Spleen (tissue), 11 donors: ENCODE measurements around the gene TRPC4AP. TPM values are rescaled to one million over a fixed set of nuclear protein-coding genes. Genes with fewer than 3 reads are reported as not detected.

Experiments
- DNase-seq: peaks from one replicate; pipeline ENCODE4 v3.0.0-alpha.2; 2020
- H3K27ac ChIP-seq, 8 donors: fragments of 200-600 bp; sonication (generic) in 7 of 8; 1 replicate in 4 of 8; 2 replicates in 4 of 8; pipeline versions ENCODE4 v1.5.0 to v1.8.0; 2016 to 2021; ENCODE audit warnings: inconsistent platforms in 4 of 8, mild to moderate bottlenecking in 4 of 8, moderate library complexity in 1 of 8
- H3K27me3 ChIP-seq, 7 donors: fragments of 200-600 bp; sonication (generic) in 6 of 7; replicated peaks in 1 of 7; 1 replicate in 4 of 7; 2 replicates in 3 of 7; pipeline versions ENCODE4 v1.5.0 to v1.8.0; 2016 to 2021; ENCODE audit warnings: inconsistent platforms in 3 of 7, mild to moderate bottlenecking in 1 of 7
- H3K36me3 ChIP-seq, 6 donors: fragments of 200-600 bp; sonication (generic) in 5 of 6; 1 replicate in 4 of 6; 2 replicates in 2 of 6; pipeline versions ENCODE4 v1.5.0 to v1.8.0; 2016 to 2021; ENCODE audit warnings: inconsistent platforms in 2 of 6
- H3K4me1 ChIP-seq, 6 donors: fragments of 200-600 bp; sonication (generic) in 5 of 6; 1 replicate in 3 of 6; 2 replicates in 3 of 6; pipeline versions ENCODE4 v1.5.0 to v1.8.0; 2016 to 2021; ENCODE audit warnings: inconsistent platforms in 3 of 6
- H3K4me3 ChIP-seq, 8 donors: fragments of 200-600 bp; sonication (generic) in 7 of 8; 1 replicate in 4 of 8; 2 replicates in 4 of 8; pipeline versions ENCODE4 v1.5.0 to v1.8.0; 2016 to 2021; ENCODE audit warnings: inconsistent platforms in 4 of 8, mild to moderate bottlenecking in 4 of 8, moderate library complexity in 2 of 8
- H3K9me3 ChIP-seq, 8 donors: fragments of 200-600 bp; sonication (generic) in 7 of 8; 1 replicate in 4 of 8; 2 replicates in 4 of 8; pipeline versions ENCODE4 v1.5.0 to v1.8.0; 2016 to 2021; ENCODE audit warnings: inconsistent platforms in 4 of 8
- POLR2A ChIP-seq, 3 donors: fragments of 450-650 bp; IDR thresholded peaks; one replicate each; pipeline ENCODE4 v1.5.1; 2017; ENCODE audit warnings: antibody characterized with exemption in 3 of 3, mild to moderate bottlenecking in 1 of 3
- POLR2AphosphoS5 ChIP-seq, 3 donors: sonication (generic); formaldehyde crosslinking; IDR thresholded peaks; one replicate each; pipeline ENCODE4 v1.5.1; 2017; ENCODE audit warnings: antibody characterized with exemption in 3 of 3
- WGBS, 5 donors: extraction: QIAGEN DNeasy Blood & Tissue Kit in 3 of 5; methylation state at CpG; one replicate each; pipeline versions ENCODE4 v1.1.5 to v1.1.7; 2013 to 2018; 5-methylcytosine and 5-hydroxymethylcytosine counted together
- intact Hi-C: fragments of 100-400 bp; cut with DNase I; formaldehyde crosslinking; loops from one replicate; pipeline ENCODE4 v1.15.0; 2023; ENCODE audit warnings: low total_unique reads
- polyA plus RNA-seq, 3 donors: library from polyadenylated mRNA; stranded (reverse); fragments of 200-250 nt; gene quantifications; one replicate each; pipeline ENCODE4 v1.2.1, GENCODE V29; 2013
- total RNA-seq, 7 donors: library from RNA; depleted of rRNA in 3 of 7; stranded (reverse); fragments of >200 nt in 3 of 7; fragmentation: NEBNext Ultra II Directional in 4 of 7; extraction: Animal tissue kit (Norgen Biotek cat#: 25700) in 4 of 7; gene quantifications; one replicate each; pipeline versions ENCODE4 v1.1.0 to v1.2.1, GENCODE V29; 2016 to 2021
- TF ChIP-seq, protein P1 (sequence below), 11 experiments: fragments of 200-600 bp in 7 of 11; fragments of 450-650 bp in 4 of 11; sonication (generic) in 4 of 11; IDR thresholded peaks in 8 of 11; conservative IDR thresholded peaks in 3 of 11; 1 replicate in 7 of 11; 2 replicates in 4 of 11; pipeline versions ENCODE4 v1.4.0 to v1.8.0; 2016 to 2021; ENCODE audit warnings: antibody characterized with exemption in 11 of 11, inconsistent platforms in 4 of 11, mild to moderate bottlenecking in 1 of 11
- donor health status: healthy with polysubstance abuse.
- donor health status: DM: no; HTN: no; CAD: no; lungs with moderate emphysema.
- donor health status: DM: no; HTN: no; CAD: no.
- donor health status: Bipolar disorder and iron deficiency.
- donor health status: healthy.
- donor health status: DM: no; HTN: no; CAD: no.
- donor health status: DM: yes; HTN: yes; CAD: no.

Gene TRPC4AP
- total and polyA plus RNA-seq, 10 donors = 26.3 to 81.7 (median 64.9) TPM

DNA sequence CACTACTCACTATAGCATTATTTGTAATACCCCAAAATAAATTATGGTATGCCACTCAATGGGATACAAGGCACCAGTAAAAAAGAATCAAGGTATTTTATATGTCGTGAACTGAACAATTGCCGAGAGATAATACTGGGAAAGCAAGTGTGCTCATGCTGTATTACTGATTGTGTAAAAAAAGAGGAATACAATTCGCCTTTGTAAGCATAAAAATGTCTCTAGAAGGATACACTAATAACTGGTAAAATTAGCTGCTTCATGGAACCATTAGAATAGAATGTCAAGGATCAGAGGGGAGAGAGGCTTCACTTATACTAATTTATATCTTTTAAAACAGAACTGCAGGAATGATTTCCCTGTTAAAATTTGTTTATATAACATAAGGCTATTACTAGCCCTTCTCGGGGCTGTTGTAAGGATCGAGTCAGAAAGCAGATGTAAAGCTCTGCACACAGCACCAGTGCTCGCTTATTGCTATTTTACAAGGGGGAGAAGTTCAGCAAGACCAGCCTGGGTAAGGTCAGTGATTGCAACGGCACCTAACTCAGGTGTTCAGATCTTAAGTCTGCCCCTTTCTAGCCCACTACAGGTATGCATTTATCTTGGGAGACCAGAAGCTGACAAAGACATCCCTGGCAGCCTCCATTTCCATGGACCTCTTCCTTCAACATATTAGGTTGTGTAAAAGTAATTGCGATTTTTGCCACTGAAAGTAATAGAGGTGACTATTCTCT, 75.3 kb downstream of the TRPC4AP start:
- no peak for DNase-seq
- Histone ChIP-seq H3K9me3 (no peaks in the 10 kb centered on the region), H3K4me1 (peaks cover 0 to 29% (median 6%) of the 10 kb centered on the region in 6 donors), H3K4me3 (no peak overlapping the region), H3K27me3 (no peaks in the 10 kb centered on the region), H3K27ac (peak overlapping the region in 4 of 8 donors; percentile 23 to 70 (median 36)), H3K36me3 (peaks cover 3 to 100% (median 84%) of the 10 kb centered on the region in 6 donors)
- TF ChIP-seq POLR2AphosphoS5 (IDR thresholded peaks at IDR 0.05) = no peak
- no peak for TF ChIP-seq POLR2A (IDR thresholded peaks at IDR 0.05)
- TF ChIP-seq, protein P1, sequence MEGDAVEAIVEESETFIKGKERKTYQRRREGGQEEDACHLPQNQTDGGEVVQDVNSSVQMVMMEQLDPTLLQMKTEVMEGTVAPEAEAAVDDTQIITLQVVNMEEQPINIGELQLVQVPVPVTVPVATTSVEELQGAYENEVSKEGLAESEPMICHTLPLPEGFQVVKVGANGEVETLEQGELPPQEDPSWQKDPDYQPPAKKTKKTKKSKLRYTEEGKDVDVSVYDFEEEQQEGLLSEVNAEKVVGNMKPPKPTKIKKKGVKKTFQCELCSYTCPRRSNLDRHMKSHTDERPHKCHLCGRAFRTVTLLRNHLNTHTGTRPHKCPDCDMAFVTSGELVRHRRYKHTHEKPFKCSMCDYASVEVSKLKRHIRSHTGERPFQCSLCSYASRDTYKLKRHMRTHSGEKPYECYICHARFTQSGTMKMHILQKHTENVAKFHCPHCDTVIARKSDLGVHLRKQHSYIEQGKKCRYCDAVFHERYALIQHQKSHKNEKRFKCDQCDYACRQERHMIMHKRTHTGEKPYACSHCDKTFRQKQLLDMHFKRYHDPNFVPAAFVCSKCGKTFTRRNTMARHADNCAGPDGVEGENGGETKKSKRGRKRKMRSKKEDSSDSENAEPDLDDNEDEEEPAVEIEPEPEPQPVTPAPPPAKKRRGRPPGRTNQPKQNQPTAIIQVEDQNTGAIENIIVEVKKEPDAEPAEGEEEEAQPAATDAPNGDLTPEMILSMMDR (IDR thresholded peaks at IDR 0.05 in 8 of 11, conservative IDR thresholded peaks at IDR 0.05 in 3 of 11) = no peak
- intact Hi-C loops = no loop called here
- WGBS, 5 donors = 92 to 96% (median 95%) methylated on average over 8 of the region's 8 CpGs

GRCh38 chr20:35015863-35016193, 76.8 kb downstream of the TRPC4AP start:
- Histone ChIP-seq H3K36me3 (peaks cover 3 to 100% (median 86%) of the 10 kb centered on the region in 6 donors), H3K9me3 (no peaks in the 10 kb centered on the region), H3K27me3 (no peaks in the 10 kb centered on the region), H3K4me3 (no peak overlapping the region), H3K27ac (peak overlapping the region in 4 of 8 donors; percentile 50 to 76 (median 61)), H3K4me1 (peaks cover 3 to 43% (median 19%) of the 10 kb centered on the region in 6 donors)
- WGBS, 5 donors = 86 to 96% (median 95%) methylated on average over 2 of the region's 2 CpGs
- TF ChIP-seq POLR2A (IDR thresholded peaks at IDR 0.05) (no peak), POLR2AphosphoS5 (IDR thresholded peaks at IDR 0.05) (no peak)
- TF ChIP-seq, protein P1 (IDR thresholded peaks at IDR 0.05 in 8 of 11, conservative IDR thresholded peaks at IDR 0.05 in 3 of 11) = no peak
- DNase-seq = no peak
- intact Hi-C loops = no loop called here

GRCh38 chr20:35014537-35014936, 78.1 kb downstream of the TRPC4AP start:
- peaks cover 5 to 100% (median 89%) of the 10 kb centered on the region in 6 donors for H3K36me3 ChIP-seq
- no peaks in the 10 kb centered on the region for H3K27me3 ChIP-seq
- no peak for DNase-seq
- H3K4me3 ChIP-seq = no peak overlapping the region
- H3K27ac ChIP-seq = peak overlapping the region in 5 of 8 donors; percentile 39 to 76 (median 54)
- intact Hi-C loops = no loop called here
- H3K4me1 ChIP-seq = peaks cover 13 to 56% (median 31%) of the 10 kb centered on the region in 6 donors
- no peaks in the 10 kb centered on the region for H3K9me3 ChIP-seq
- WGBS, 5 donors = 77 to 91% (median 82%) methylated on average over 5 of the region's 5 CpGs
- TF ChIP-seq POLR2A (IDR thresholded peaks at IDR 0.05) = no peak
- no peak for TF ChIP-seq POLR2AphosphoS5 (IDR thresholded peaks at IDR 0.05)
- TF ChIP-seq, protein P1 (IDR thresholded peaks at IDR 0.05 in 8 of 11, conservative IDR thresholded peaks at IDR 0.05 in 3 of 11) = no peak
